IPS DF 4.7 (cell line): Measurements from ENCODE around the gene SCRT2.
"Not testable (repeated sequence)": the region's sequence is repeated elsewhere in the genome, so short reads cannot be mapped to it uniquely, and the experiment has no call there.

Experiments used
- DNase-seq: peaks from one replicate; pipeline ENCODE4 v3.0.0-alpha.2; 2013; ENCODE audit warnings: low spot score; ENCODE audit errors: extremely low read depth

SCRT2 gene

DNA sequence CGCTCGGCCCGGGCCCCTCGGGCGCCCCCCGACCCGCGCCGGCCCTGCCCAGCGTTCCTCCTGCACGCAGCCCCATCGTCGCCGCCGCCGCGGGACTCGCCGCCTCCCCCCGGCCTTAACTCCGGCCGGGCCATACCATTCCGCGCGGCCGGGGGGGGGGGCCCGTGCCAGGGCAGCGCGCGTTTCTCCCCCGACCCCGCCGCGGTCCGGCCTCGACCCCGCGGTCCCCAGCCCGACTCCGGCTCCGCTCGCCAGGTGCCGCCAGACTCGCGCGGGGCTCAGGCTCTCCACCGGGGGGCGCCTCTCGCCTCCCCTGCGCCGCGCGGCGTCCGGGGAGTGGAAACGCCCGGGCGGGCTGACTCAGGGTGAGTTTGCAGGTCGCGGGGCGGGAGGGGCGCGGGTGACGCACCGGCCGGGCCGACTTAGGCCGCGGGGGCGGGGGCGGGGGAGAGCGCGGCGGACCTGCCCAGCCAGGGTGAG, 22.5 kb downstream of the SCRT2 start, which contains the start of gene SRXN1:
TSS of gene SRXN1 (minus strand) at position 91 of the 480 bp plus-strand sequence. CDS start at position 76, 15 bp downstream.
- DNase-seq: no peak

DNA sequence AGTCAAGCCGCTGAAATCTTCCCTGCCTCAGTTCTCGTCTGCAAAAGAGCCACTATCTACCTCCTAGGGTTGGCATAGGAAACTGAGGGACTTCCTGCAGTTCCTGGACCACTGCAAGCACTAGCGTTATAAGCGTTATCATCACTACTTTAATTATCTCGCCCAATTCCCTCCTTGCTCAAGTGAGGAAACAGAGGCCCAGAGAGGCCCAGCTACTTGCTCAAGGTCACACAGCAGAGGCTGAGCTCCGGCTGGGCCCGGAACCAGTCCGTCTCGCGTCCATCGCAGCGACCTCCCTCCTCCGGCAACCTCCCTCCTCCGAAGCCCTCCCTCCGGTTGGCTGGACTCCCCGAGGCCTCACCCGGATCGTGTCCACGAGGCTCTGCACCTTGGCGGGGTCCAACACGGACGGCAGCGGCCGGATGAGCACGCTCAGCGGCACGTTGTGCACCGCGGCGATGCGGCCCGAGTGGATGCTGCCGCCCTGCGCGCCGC, 22.9 kb downstream of the SCRT2 start:
- no peak for DNase-seq

DNA sequence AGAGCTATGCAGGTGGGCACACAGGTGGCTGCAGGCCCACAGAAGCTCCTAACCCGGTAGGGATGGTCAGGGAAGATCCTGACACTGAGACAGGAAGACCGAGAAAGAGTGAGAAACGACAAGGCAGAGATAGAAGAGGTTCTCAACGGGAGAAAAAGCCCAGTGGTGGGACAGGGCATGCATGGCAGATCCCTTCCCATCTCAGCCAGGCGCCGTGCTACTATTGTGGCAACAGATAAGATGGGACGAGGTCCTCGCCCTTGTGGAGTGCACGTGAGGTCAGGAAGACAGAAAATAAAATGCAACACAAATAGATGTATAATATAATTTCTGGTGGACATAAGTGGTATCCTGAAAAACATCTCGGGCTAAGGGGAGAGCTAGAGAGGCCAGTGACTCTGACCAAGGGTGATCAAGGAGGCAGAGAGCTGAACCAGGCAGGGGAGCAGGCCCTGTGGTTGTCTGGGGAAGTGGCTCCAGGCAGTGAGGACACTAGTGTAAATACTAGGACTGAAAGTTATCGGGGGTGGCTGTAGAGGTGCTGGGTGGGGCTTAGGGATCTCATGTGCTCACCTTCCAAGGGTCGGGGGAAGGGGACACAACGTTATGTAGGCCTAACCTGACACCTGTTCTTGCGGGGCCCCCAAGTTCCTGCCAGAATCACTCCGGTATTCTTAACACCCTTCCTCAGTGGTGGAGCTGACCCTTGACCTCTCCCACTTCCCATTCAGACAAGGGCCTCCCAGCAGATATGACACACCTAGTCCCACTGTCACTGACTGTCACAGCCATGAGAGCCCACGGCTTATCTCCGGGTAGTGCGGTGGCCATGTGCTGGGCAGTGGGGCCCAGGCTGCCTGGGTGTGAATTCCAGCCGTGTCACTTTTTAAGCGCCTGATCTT, 23.6 kb downstream of the SCRT2 start:
- DNase-seq: no peak

DNA sequence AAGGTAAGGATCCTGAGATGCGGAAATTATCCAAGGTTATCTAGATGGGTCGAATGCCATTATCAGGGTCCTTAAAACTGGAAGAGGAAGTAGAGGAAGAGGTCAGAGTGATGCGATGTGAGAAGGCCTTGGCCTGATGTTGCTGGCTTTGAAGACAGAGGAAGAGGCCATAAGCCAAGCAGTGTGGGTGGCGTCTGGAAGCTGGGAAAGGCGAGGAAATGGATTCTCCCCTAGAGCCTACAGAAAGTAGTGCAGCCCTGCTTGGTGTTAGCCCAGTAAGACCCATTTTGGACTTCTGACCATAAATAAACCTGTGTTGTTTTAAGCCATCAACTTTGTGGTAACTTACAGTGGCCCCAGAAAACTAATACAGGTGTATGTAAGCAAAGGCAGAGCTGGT, 24.6 kb downstream of the SCRT2 start:
- DNase-seq: no peak

DNA sequence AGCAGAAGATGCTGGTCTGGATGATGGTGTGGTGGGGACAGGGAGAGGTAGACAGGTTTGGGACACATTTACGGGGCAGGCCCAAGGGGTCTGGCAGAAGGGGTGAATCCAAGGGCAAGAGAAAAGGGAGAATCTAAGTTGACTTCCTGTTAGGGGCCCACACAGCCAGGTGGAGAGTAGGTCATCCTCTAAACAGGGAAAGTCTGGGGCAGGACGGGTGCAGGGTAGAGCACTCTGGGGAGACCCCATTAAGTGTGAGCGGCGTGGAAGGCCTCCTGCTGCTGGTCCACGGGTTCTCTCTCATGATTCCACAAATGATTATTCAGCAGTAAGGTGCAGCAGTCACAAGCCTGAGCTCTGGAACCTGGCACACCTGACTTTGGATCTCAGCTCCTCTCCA, 25.3 kb downstream of the SCRT2 start:
- no peak for DNase-seq

DNA sequence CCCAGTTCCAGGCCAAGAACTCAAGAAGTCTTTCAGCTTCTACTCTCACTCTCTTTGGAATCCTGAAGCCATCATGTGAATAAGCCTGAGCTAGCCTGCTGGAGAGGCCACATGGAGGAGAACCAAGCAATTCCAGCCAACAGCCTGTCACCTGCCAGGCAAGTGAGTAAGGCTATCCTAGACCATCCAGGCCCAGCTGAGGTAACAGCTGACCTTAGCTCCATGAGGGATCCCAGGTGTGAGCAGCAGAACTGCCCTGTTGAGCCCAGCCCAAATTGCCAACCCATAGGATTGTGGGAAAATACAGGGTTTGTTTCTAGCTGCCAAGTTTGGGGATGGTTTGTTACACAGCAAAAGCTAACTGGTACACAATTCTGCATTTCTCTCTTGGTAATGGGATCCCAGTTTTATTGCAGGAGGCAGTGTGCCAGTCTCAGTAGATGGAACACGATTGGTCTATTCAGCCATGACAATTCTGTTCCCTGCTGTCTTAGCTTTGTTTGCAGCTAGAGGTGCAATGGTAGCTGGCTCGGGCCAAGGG, 28.1 kb downstream of the SCRT2 start:
- no peak for DNase-seq

DNA sequence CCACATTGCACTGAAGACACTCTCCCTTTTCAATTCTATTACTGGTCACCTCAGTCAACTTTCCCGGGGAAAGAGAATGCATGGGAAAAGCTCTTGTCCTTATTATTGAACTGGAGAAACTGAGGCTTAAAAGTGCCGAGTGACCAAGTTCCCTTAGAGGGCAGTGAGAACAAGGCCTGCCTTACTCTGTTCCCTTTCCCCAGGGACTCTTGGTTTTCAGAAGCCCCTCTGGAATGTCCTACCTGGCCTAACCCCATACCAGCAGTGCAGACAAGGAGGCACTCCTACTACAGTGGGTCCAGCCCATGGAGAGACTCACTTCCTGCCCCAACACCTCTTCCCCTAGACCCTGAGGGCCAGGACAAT, 28.8 kb downstream of the SCRT2 start:
- DNase-seq: no peak

DNA sequence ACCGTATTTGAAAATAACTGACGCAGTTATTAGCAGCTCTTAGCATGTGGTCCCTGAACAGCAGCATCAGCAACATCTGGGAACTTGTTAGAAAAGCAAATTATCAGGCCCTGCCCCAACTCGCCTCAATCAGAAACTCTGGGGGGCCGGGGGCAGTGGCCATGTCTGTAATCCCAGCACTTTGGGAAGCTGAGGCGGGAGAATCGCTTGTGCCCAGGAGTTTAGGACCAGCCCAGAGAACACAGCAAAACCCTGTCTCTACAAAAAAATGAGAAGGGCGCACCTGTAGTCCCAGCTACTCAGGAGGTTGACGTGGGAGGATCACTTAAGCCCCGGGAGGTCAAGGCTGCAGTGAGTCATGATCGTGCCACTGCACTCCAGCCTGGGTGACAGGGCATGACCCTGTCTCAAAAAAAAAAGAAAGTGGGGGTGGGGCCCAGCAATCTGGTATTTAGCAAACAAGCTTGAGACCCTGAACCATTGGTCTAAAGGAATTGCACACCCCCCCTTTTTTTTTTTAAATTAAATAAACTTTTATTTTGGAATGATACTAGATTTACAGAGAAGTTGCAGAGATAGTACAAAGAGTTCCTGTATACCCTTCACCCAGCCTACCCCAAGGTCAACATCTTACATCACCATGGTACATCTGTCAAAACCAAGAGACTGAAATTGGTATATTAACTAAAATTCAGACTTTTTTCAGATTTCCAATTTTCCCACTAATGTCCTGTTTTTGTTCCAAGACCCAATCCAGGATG, 29.3 kb downstream of the SCRT2 start:
- DNase-seq: no peak

DNA sequence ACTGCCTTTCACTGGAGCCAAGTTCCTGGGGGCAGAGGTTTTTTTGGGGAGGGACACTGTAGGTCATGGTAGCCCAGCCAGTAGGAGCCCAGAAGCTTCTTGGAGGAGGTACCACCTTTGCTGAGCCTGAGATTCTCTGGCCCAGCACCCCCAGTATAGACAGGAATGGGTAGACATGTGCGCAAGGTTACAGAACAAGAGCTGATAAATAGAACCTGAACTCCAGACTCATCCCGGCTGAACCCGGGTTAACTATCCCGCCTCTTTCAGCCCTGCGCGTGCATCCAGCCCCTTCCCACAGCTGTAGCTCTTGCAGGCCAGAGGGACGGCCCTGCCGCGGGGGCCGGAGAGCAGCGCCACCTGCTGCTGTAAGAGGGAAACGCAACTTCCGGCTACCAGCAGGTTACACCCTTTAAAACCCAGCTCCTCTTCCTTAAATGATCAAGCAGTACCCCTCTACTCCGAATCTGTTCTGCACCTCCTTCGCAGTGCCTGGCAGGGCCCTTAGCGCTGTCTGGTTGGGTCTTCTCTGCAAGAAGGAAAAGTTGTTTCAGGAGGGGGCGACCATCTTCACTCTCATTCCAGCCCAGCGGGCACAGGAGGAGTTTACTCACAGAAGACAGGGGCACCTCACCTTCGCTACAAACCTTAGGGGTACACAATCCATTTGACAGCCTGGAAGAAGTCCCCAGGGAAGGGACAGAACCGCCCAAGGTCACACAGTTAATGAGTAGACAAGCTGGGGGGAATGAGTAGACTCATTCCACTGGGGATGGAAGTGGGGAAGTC, 30.1 kb downstream of the SCRT2 start:
- DNase-seq: no peak

DNA sequence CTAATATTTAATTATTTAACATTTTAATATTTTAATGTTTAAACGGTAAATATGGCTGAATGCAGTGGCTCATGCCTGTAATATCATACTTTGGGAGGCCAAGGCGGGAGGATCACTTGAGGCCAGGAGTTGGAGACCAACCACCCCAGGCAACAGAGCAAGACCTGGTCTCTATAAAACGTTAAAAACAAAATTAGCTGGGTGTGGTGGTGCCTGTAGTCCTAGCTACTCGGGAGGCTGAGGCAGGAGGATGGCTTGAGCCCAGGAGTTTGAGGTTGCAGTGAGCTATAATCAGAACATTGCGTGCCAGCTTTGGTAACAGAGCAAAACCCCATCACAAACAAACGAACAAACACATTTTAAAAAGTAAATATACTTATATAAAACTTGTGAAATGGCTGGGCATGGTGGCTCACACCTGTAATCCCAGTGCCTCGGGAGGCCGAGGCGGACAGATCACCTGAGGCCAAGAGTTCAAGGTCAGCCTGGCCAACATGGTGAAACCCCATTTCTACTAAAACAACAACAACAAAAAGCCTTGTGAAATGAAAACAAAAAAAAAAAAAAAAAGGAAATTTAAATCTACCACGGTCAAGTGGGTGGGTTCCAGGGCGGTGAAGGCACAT, 30.8 kb downstream of the SCRT2 start:
- DNase-seq: no peak

DNA sequence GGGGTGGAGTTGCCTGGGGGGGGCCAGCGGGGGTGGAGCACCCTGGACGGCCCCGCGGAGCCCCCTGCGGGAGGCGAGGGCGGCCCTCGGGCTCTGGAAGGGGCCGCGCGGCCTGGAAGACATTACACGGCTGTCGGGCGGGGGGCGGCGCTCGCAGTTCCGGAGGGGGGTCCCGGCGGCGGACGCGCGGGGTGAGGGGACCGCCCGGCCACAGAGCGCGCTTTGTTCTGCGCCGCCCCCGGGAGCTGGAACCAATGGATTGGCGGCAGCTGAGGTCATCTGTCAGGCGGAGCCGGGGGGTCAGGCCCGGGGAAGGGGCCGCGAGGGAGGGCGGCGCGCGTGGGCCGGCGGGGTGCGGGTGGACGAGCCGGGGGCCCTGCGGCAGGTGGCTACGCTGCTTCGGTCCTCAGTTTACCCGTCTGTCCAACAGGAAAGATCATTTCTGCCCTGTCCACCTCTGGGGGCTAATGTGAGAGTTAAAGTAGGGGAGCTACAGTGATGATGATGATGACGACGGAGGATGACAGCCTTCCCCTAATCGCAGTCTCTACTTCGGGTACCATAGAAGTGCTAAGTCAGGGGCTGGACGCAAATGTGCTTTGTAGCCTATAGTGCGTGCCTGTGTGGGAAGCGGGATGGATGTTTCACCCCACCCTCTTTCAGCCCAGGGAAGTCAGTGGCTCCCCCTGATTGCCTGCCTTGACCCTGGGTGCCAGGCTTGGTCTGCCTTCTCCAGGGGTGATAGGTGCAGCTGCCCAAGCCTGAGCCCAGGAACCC, 33.0 kb downstream of the SCRT2 start:
- DNase-seq: no peak

DNA sequence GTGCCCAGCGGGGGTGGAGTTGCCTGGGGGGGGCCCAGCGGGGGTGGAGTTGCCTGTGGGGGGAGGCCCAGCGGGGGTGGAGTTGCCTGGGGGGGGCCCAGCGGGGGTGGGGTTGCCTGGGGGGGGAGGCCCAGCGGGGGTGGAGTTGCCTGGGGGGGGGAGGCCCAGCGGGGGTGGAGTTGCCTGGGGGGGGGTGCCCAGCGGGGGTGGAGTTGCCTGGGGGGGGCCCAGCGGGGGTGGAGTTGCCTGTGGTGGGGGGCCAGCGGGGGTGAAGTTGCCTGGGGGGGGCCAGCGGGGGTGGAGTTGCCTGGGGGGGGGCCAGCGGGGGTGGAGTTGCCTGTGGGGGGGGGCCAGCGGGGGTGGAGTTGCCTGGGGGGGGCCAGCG, 33.6 kb downstream of the SCRT2 start:
- DNase-seq: not testable (repeated sequence)

DNA sequence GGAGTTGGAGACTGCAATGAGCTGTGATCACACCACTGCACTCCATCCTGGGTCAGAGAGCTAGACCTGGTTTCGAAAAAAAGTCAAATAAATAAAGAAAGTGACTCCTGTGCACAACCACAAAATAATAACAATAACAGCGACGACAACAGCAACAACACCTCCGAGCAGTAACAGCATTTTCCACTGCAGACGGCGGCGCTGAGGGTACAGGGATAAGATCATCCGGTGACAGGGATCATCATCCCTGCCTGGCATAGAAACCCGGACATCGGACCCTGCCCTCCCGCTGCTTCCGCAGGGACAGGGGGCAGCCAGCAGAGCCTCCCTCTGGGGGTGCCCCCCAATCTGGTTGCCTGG, 34.1 kb downstream of the SCRT2 start:
- DNase-seq: no peak

DNA sequence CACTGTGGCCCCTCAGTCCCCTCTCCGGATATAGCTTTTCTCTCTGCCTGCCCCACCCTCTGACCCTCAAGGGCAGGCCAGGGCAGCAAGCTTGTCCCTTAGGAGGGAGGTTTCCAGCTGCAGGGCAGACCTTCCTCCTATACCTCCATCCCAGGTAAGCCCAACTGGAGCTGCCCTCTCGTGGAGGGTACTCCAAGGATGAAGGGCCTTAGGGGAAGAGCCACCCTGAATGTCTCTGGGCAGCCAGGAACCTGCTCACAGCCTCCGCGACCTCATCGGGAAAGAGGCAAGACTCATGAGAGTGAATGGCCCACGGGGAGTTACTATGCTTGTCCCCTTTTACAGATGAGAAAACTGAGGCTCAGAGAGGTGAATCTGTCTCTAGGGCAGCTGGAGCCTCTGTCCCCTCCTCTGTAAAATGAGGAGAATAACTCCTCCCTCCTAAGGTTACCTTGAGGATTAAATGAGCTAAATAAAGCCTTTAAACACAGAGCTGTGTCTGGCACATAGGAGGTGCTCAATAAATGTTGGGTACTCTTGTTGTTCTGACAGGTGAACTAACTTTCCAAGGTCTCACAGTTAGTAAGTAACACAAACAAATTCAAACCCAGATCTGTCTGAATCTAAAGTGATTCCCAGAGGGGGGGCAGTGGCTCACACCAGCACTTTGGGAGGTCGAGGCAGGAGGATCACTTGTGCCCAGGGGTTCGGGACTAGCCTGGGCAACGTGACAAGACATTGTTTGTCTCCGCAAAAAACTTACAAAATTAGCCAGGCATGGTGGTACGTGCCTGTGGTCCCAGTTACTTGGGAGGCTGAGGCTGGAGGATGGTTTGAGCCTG, 34.7 kb downstream of the SCRT2 start:
- DNase-seq: no peak

DNA sequence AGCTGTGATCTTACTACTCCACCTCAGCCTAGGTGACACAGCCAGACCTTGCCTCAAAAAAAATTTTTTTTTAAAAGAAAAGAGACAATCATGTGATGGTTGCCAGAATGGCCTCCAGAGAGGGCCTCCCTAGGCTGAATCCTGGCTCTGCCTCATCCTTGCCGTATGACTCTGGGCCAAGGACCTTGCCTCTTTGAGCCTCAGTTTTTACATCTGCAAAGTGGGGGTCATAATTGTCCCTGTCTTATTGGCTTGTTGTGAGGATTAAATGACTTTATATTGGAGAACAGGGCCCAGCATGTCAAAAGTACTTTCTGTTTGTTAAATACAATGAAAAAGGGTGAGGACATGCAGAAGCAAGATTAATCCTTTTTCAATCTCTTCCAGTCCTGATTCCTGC, 37.0 kb downstream of the SCRT2 start:
- no peak for DNase-seq

DNA sequence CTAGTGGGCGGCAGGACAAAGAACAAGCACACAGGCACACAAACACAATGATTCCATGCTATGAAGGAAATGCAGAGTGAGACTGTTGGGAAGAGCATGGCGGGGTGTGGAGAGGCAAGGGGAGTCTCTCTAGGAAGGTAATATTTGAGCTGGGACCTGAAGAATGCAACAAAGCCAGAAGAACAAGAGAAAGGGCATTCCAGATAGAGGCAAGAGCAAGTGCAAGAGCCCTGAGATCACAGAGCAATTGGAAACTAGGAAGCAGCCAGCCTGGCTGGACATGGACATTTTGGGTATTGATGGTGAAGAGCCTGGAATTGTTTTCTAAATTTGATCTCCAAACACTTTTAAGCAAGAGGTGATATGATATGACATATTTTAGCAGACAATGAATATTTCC, 38.0 kb downstream of the SCRT2 start:
- no peak for DNase-seq

DNA sequence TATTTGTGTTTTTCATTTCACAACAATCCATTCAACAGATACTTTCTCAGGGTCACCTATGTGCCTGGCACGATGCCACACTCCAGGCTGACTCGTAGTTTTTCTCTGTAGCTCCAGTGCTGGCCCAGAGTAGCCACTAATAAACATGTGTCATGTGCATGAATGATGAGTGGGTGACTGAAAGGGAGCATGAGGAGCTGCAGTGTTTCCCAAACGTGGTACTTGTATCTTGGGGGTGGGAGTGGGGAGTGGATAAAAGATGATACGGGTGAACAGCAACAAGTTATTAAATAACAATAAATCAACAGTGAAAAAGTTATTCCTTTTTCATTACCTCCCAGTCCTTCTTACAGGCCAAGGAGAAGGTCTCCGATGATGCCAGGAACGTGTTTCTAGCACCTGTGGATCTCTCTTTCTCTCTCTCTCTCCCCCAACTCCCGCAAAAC, 39.7 kb downstream of the SCRT2 start:
- no peak for DNase-seq

DNA sequence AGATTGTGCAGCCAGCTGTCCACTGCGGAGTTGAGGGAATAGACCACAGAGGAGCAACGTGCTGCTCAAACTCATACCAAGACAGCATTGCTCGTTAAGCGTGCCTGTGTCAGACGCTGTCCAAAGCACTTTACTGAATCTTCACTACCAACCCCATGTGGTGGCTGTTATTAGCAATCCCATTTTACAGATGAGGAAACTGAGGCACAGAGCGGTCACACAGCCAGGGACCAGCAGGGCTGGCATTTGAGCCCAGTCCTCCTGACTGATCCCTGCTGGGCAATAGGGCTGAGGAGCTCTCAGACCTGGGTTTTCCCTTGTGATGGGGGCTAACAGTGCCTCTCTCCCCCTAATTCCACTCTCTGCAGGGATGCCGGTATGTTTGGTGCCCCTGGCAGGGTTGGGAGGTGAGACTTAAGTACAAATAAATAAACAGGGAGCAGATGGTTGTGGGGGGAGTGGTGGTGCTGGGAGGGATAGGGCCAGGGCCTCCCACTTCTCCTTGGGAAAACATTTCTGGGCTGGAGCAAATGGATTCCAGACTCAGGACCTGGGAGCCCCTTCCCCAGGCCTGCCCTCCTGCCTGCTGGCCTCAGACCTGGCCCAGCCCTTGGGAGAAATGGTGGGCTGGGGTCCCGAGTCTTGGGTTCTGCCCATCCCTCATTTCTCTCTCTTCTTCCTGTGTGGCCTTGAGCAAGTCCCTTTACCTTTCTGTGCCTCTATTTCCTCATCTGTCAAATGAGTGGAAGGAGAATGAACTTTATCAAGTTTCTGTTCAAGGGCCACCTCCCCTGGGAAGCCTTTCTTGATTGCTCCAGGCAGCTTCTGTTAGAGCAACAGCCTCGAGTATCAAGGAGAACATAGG, 40.3 kb downstream of the SCRT2 start:
- no peak for DNase-seq
